ENCODE measurements around the gene VTCN1. TPM values are rescaled to one million over a fixed set of nuclear protein-coding genes. Genes with fewer than 3 reads are reported as not detected.

Gene VTCN1
- polyA plus RNA-seq, 3 donors: 20.5 to 32.3 (median 28.2) TPM

DNA sequence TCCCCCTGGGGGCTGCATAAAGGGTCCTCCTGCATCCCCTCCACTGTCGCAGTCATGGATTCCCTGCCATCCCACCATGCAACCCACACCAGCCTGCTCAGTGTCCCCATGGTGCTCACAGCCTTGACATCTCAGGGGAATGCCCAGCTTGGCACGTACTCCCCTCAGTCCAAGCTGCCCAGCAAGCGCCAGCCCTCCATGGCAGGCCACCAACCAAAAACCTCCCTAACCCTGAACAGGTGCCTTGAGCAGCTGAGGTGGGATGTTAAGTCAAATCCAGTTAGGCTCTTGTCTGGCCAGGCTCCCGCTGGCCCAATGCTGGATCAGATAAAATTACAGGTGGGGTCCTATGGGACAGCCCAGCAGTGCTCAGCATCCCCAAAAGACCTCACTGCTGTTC lies 341 bp downstream of the VTCN1 start:
- no peak for DNase-seq (ENCODE audit: low read depth in 3 of 3, low spot score in 2 of 3)

DNA sequence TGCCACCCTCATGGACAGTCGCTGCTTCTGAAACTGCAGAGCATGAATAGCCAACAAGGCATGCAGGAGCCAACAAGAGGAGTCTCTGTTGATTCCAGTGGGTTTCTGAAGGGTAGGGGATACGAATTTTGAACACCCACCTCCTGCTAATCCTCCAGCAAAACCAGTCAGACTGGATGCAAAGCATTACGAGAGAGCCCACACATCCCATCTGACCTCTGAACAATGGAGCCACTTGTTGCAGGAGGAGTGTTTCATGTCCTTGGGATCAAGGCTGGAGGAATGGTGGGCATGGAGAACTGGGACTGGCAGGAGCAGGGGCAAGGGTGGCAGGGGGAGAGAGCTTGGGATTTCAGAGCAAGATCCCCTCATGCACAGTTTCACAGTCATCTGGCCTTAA lies 1.6 kb downstream of the VTCN1 start:
- no peak for DNase-seq (ENCODE audit: low read depth in 3 of 3, low spot score in 2 of 3)

DNA sequence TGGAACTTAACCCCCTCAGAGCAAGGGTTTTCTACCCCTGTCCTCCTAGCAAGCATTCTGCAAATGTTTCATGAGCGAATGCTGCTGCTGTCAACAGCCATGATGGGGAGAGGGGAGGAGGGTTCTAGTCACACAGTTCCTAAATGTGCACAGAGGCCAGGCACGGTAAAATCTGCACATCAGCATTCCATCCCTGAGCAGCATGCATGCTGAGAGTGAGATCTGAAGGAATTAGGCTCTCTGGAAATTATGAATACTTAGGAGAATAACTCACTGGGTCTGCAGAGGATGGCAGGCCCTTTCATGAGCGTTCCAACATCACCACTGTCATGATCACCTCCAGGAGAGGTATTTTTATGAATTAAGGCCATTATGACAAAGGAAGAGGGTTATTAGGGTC lies 2.1 kb downstream of the VTCN1 start:
- no peak for DNase-seq (ENCODE audit: low read depth in 3 of 3, low spot score in 2 of 3)

DNA sequence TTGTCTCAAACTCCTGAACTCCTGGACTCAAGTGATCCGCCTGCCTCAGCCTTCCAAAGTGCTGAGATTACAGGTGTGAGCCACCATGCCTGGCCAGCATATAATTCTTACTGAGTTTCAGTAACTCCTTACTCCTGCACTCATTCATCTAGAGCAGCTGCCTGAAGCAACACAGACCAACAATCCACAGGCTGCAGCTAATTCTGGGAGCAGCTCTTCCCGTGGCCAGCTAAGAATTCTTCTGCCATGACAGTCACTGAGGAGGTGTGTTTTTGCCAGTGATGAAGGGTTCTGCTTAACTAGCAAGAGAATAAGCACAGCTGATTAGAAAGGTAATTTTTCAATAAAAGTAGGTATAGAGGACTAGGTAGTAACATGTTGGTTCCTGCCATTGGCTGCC lies 5.4 kb downstream of the VTCN1 start:
- DNase-seq (ENCODE audit: low read depth in 3 of 3, low spot score in 2 of 3): no peak

DNA sequence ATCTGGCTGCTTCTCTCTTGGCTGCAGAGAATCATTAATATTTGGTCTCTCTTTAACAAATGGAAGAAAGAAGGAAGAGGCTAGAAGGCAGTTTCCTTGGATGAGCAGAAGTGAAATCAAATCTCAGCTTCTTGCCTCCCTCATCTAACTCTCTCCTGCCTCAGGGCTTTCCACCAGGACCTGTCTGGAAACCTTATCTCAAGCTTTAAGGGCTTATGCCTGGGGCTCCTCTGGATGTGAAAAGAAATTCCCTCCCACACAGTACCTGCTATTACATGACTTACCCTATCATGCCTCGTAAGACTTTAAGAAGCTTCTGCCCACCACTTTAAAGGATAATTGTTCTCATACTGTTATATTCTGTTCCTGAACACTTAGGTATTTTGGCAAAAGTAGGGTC lies 8.9 kb downstream of the VTCN1 start:
- no peak for DNase-seq (ENCODE audit: low read depth in 3 of 3, low spot score in 2 of 3)

DNA sequence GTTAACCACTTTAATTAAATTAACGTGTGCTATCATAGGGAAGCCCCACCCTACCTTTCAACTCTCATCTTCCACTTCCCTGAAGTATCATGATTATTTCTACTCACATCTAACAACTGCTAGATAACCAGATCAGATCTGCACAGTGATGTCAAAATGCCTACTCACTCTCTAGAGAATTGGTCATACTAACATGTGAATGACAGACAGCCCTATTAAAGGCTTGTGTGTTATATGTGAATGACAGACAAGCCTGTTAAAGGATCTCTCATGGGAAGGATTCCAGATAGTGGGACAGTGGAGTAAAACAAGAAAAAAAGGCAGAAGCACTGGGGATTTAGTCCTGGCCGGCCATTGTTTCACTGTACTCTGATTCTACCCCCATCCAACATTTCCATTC lies 12.6 kb downstream of the VTCN1 start:
- DNase-seq (ENCODE audit: low read depth in 3 of 3, low spot score in 2 of 3): no peak

DNA sequence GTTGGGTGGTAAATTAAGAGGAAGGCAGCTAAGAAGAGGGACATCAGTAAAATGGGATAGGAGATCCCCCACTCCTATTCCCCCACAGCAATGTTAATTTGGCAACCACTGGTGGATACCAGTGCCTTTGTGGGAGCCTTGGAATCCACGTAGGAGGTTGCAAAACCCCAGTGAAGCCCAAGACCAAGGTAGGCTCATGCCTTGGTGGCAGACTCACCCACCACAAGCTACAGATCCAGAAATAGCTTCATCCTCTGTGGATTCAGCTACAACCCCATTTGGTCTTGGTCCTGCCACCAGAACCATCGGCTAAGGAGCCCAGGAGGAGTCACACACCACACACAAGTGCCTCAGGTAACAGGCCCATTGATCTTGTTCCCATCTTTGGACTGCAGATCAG lies 21.0 kb downstream of the VTCN1 start:
- DNase-seq (ENCODE audit: low read depth in 3 of 3, low spot score in 2 of 3): no peak

DNA sequence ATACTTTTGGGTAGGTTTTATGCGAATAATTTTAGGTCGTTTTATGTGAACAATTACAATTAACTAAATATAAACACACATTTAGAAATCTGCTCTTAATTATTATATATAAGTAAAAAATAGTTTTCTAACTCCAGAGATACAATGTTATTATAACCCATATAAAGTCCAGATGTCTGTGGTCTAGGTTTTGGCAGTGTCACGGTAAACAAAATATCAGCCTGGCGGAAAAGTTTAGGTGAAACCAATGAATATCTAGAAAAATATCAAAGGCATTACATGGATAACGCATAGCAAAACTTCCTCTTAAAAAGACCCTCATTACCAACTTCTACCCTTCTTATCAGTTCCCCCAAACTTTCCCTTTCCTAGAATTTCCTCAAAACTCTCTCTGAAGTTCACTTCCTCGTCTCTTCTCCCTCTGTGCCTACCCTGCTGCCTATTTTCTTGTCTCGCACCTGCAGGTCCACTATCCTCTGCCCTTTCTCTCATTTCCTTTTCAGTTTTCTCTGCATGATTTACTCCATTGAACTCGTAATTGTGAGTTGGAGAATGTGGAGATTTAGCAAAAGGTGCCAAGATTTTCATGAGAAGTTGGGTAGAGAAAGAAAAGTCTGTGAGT lies 21.8 kb downstream of the VTCN1 start:
- no peak for DNase-seq (ENCODE audit: low read depth in 3 of 3, low spot score in 2 of 3)

DNA sequence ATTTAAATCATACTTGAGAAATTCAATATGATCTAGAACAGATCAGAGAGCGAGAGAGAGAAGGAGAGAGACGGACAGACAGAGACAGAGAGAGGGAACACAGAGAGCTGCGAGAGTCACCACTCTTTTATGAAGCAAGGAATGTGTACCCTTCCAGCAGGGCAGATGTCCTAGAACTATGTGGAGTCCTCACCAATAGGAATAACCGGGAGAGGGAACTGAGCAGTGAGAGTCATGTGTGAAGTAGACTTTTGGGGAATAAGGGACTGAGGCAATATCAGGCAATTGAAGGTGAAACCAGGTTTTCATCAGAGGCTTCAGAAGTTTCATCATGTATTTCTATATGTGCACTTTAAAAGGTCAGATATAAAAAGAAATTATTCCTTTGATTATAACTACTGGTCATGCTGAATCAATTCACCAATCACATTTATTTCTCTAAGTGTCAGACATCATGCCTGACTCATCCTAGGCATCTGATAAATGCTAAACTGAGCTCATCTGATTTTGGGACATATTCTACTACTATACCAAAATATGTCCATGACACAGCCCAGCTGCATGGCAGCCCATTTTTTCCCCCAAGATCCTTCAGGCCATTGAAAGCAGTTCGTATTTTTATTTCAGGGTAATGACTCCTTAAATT lies 22.4 kb downstream of the VTCN1 start:
- no peak for DNase-seq (ENCODE audit: low read depth in 3 of 3, low spot score in 2 of 3)

DNA sequence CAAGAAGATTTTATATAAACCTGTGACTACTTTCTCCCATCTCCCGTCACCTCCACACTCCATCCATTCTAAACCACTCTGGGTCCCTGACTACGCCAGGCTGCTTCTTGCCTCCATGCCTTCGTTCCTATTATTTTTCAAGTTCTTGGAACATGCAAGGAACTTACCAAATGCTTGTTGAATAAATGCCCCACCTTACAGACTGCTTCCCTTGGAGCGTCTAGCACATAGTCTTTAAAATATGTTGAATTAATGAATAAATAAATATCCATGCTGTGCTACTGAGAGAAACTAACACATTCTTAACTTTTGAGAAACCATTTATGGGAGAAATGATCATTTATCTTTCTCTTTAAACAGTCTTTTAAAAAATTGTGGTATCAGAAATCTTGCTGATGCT lies 27.6 kb downstream of the VTCN1 start:
- DNase-seq (ENCODE audit: low read depth in 3 of 3, low spot score in 2 of 3): no peak

DNA sequence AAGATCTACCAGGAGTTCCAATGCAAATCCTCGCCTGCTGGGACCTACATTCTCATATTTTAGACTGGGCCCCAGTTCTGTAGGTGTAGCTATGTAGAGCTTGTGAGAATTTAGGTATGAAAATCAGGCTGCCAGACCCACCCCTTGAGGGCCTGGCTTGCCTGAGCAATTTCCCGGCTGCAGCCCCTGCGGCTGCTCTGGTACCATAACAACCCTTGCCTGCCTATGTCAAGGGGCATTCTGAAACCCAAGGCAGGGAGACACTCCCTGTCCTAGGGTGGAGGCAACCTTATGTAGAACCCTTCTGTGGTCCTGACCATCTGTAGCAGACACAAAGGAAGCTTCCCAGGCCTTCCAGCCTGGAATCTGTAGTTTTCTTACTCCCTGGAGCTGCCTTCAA lies 28.4 kb downstream of the VTCN1 start:
- DNase-seq (ENCODE audit: low read depth in 3 of 3, low spot score in 2 of 3): no peak

DNA sequence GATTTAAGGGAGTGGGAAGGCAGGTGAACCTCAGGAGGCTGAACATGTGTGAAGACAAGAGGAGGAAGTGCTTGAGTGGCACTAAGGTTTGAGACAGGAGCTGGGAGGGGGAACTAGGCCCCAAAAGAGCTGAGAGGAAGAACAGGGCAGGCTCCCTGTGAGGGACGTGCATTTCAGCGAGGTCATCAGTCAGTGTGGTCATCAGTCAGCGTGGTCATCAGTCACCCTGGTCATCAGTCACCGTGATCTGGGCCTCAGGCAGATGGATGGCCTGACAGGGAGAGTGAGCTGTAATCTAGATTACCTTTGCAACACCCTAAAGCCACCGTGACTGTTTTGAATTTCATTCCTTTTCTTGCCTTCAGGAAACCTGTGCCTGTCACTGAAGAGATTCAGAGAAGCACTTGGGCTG lies 29.1 kb downstream of the VTCN1 start:
- DNase-seq (ENCODE audit: low read depth in 3 of 3, low spot score in 2 of 3): no peak

DNA sequence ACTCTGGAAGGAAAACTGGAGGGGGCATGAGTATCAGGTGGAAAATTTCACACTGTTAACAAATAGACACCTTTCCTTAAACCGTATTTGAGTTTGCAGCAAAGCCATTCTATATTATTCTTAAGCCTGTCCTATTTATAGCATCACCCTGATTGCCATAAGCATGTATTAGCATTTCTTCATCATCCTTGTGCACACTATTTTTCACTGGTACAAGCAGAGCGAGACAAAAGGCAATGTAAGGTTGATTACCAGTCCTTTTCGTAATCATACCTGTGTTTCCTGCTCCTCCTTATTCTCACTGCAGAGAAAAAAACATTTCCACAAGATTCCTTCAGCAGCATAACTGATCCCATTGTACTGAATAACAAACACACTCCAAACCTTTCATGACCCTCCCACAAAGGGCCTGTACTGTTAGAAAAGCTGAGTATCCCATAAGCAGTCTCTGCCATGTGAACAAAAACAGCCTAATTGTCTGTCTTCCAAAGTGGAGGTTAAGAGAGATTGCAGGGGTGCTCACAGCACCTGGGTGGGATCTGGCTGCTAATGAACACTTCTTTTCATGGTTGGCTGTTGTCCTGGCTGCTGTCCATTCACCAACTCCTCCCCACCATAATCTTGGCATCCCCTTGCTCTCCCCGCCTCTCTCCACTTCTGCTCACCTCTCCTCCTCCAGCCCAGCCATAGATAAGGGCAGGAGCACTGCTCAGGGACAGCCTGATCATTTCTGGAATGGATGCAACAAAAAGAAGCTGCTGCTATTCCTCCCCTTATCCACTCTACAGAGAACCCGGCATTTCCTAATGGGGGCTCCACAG lies 30.4 kb downstream of the VTCN1 start:
- DNase-seq (ENCODE audit: low read depth in 3 of 3, low spot score in 2 of 3): no peak

DNA sequence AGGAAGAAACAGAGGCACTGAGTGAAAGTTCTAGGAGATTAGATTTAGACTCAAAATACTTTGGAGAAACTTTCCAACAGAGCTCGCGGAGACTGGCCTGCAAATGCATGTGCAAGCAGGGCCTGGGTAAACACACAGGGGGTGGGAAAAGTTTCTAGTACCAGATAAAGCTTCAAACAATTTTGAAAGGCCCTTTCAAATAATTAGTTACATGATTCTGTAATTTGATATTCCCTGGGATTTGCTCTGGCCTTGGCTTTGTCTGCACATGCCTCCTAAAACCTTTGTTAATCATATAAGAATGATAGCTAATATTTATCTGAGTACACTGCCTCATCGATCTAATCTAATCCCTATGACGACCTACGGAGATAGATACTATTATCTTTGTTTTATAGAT lies 31.3 kb downstream of the VTCN1 start:
- no peak for DNase-seq (ENCODE audit: low read depth in 3 of 3, low spot score in 2 of 3)

DNA sequence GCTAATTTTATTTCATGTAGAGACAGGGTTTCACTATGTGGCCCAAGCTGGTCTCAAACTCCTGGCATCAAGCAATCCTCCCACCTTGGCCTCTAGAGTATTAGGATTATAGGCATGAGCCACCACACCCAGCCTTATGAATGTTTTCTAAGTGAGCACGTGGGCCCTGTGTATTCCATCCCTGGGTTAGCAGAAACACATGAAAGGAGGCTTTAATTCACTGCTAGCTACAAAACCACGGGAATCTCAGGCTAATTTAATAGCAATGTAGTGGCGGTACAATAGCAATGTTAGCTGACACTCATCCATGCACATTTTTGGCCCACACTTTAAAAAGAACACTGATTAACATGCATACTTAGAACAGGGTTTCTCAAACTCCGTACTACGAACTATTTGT lies 32.0 kb downstream of the VTCN1 start:
- DNase-seq (ENCODE audit: low read depth in 3 of 3, low spot score in 2 of 3): no peak

DNA sequence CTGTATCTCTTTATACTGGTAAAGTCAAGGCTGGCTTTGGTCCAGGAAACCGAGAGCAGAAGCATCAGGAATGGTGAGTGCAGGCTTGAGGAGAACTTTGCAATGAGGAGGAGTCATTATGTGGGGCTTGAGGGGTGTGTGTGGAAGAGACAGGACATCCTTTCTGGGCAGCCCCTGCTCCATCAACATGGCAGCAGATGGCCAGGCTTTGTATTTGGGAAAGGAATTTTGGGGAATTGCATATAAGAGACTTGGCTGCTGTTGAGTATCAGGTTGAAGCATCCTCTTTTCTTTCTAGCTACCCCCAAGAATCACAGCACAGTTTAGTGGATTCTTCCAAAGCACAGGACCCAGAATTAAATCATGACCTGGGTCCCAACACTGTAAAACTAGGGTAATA lies 33.4 kb downstream of the VTCN1 start:
- no peak for DNase-seq (ENCODE audit: low read depth in 3 of 3, low spot score in 2 of 3)

DNA sequence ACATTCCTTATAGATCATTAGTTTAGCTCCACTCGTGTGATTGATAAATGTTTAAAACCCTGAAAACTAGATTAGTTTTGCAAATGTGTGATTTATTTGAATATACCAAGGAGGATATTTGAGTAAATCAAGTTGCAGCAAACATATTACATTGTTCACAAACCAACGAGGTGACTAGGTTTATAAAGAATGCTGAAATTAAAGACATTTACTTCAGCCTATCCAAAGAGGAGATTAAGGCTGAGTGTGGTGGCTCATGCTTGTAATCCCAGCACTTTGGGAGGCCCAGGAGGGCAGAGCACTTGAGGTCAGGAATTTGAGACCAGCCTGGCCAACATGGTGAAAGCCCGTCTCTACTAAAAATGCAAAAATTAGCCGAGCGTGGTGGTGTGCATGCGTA lies 34.1 kb downstream of the VTCN1 start:
- DNase-seq (ENCODE audit: low read depth in 3 of 3, low spot score in 2 of 3): no peak

DNA sequence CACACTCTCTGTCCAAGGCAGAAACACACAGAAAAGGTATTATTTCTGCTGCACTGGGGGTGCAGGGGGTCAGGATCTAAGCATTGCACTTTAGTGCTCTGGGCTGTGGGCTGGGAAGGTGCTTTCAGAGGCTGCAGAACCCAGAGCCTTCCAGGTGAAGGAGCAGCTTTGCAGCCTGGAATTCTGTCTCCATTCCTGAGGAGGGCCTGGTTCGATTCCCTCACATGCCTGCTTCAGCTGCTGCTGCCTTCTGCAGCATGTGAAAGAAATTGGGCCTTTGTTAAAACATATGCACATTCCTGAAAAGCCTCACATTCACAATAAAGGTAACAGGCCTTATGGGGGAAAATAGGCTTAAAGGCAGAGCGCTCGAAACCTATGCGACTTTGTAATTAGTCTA lies 35.9 kb downstream of the VTCN1 start:
- DNase-seq (ENCODE audit: low read depth in 3 of 3, low spot score in 2 of 3): no peak

DNA sequence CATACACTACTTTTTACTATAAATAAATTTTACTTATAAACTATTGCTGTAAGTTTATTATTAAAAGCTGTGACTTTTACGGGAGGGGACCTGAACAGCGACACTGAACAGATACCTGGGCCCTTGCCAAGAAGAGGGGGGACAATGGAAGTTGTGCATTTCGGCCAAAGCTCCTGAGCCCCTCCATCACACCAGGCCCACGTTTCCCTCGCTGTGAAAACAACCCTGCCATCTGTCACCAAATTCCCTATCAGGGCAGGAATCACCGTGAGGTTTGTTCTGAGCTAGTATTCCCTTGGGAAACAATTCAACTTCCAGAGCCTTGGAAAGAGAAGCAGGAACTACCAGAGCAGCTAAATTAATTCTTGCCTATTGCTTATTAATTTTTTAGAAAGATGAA lies 37.0 kb downstream of the VTCN1 start:
- no peak for DNase-seq (ENCODE audit: low read depth in 3 of 3, low spot score in 2 of 3)

DNA sequence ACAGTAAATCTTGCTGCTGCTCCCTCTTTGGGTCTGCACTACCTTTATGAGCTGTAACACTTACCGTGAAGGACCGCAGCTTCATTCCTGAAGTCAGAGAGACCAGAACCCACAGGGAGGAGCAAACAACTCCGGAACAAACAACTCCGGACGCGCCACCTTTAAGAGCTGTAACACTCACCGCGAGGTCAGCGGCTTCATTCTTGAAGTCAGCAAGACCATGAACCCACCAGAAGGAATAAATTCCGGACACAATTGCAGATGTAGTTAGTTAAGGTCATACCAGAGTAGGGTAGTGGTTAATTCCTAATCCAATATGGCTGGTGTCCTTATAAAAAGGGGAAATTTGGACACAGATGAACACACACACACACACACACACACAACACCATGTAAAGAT lies 37.7 kb downstream of the VTCN1 start:
- no peak for DNase-seq (ENCODE audit: low read depth in 3 of 3, low spot score in 2 of 3)

DNA sequence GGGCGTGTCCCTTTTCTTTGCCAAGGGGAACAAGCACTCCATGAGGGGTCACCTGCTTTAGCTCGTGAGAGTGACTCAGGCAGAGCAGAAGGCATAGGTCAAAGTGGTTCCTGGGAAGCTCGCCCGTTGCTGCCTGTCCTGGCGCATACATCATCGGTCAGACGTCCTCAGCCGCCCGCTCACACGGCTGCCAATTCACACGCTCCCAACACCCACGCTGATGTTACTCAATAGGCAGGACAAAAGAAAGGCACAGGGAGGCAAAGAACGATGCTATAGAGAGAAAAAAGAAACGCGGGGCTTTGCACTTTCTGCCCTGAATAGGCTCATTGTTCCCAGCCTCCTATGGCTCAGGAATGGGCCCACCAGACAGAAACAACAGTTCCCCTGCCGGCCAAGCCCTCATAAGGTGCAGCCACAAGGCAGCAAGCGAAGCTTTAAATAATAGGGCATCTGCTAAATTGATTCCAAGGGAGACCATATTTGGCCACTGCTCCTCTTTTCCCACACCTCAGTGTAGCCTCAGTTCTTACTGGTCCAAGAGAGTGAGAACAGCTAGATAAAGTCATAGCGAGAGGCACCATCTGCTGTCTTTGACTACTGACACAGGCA lies 38.7 kb downstream of the VTCN1 start:
- DNase-seq (ENCODE audit: low read depth in 3 of 3, low spot score in 2 of 3): no peak

Data from right renal cortex interstitium (tissue), 3 donors.